ENCODE results near the gene CCDC126.

- TF ChIP-seq CTCF (IDR thresholded peaks at IDR 0.05) = no peak
- no peak for TF ChIP-seq POLR2A (IDR thresholded peaks at IDR 0.05)
- TF ChIP-seq POLR2AphosphoS5 (IDR thresholded peaks at IDR 0.05) = no peak
- TF ChIP-seq EP300 (IDR thresholded peaks at IDR 0.05; ENCODE audit: low read depth) = no peak
Measured at GRCh38 chr7:23661385-23661784, 64.2 kb downstream of the CCDC126 start.

All from transverse colon (tissue), 4 donors.